Measurements from ENCODE around the gene SSBP3. TPM values are rescaled to one million over a fixed set of nuclear protein-coding genes. Genes with fewer than 3 reads are reported as not detected.

The SSBP3 gene
- total RNA-seq, 1 donor = 14.5 TPM

GRCh38 chr1:54305906-54306514, 100.2 kb downstream of the SSBP3 start:
- Histone ChIP-seq H3K4me2 (ENCODE audit: insufficient read depth, low read length) (no peak overlapping the region), H2AFZ (ENCODE audit: low read length) (no peak overlapping the region), H3K4me1 (ENCODE audit: insufficient read depth, low read length) (no peaks in the 10 kb centered on the region), H3K4me3 (ENCODE audit: insufficient read depth, low read length) (no peak overlapping the region), H3K9me3 (ENCODE audit: low read depth, low read length) (no peaks in the 10 kb centered on the region), H3K36me3 (ENCODE audit: insufficient read depth, low read length) (no peaks in the 10 kb centered on the region), H3K79me2 (ENCODE audit: insufficient read depth, low read length) (peaks cover 43% of the 10 kb centered on the region), H4K20me1 (ENCODE audit: insufficient read depth, low read length) (peaks cover 45% of the 10 kb centered on the region), H3K27me3 (ENCODE audit: insufficient read depth, low read length) (no peaks in the 10 kb centered on the region), H3K27ac (ENCODE audit: low read depth, low read length) (no peak overlapping the region)
- TF ChIP-seq CTCF (IDR thresholded peaks at IDR 0.05; ENCODE audit: extremely low read depth, low read depth, low read length) = no peak
- no peak for DNase-seq (ENCODE audit: insufficient read length, low spot score, missing footprints)

- Histone ChIP-seq H3K79me2 (ENCODE audit: insufficient read depth, low read length) (peaks cover 54% of the 10 kb centered on the region), H3K27ac (ENCODE audit: low read depth, low read length) (no peak overlapping the region), H2AFZ (ENCODE audit: low read length) (no peak overlapping the region), H3K4me3 (ENCODE audit: insufficient read depth, low read length) (no peak overlapping the region), H3K4me2 (ENCODE audit: insufficient read depth, low read length) (no peak overlapping the region), H3K27me3 (ENCODE audit: insufficient read depth, low read length) (no peaks in the 10 kb centered on the region), H4K20me1 (ENCODE audit: insufficient read depth, low read length) (peaks cover 53% of the 10 kb centered on the region), H3K36me3 (ENCODE audit: insufficient read depth, low read length) (no peaks in the 10 kb centered on the region), H3K9me3 (ENCODE audit: low read depth, low read length) (no peaks in the 10 kb centered on the region), H3K4me1 (ENCODE audit: insufficient read depth, low read length) (no peaks in the 10 kb centered on the region)
- no peak for DNase-seq (ENCODE audit: insufficient read length, low spot score, missing footprints)
- no peak for TF ChIP-seq CTCF (IDR thresholded peaks at IDR 0.05; ENCODE audit: extremely low read depth, low read depth, low read length)
These were observed 101.7 kb downstream of the SSBP3 start for GRCh38 chr1:54304518-54304917.

GRCh38 chr1:54302951-54303843, 103.0 kb downstream of the SSBP3 start:
- no peak overlapping the region for H2AFZ ChIP-seq (ENCODE audit: low read length)
- H3K27ac ChIP-seq (ENCODE audit: low read depth, low read length) = no peak overlapping the region
- no peak overlapping the region for H3K4me3 ChIP-seq (ENCODE audit: insufficient read depth, low read length)
- peaks cover 56% of the 10 kb centered on the region for H3K79me2 ChIP-seq (ENCODE audit: insufficient read depth, low read length)
- no peaks in the 10 kb centered on the region for H3K27me3 ChIP-seq (ENCODE audit: insufficient read depth, low read length)
- no peaks in the 10 kb centered on the region for H3K9me3 ChIP-seq (ENCODE audit: low read depth, low read length)
- H3K4me2 ChIP-seq (ENCODE audit: insufficient read depth, low read length) = no peak overlapping the region
- H3K4me1 ChIP-seq (ENCODE audit: insufficient read depth, low read length) = no peaks in the 10 kb centered on the region
- no peak for TF ChIP-seq CTCF (IDR thresholded peaks at IDR 0.05; ENCODE audit: extremely low read depth, low read depth, low read length)
- no peaks in the 10 kb centered on the region for H3K36me3 ChIP-seq (ENCODE audit: insufficient read depth, low read length)
- peaks cover 59% of the 10 kb centered on the region for H4K20me1 ChIP-seq (ENCODE audit: insufficient read depth, low read length)
- no peak for DNase-seq (ENCODE audit: insufficient read length, low spot score, missing footprints)

- H3K79me2 ChIP-seq (ENCODE audit: insufficient read depth, low read length) = peaks cover 56% of the 10 kb centered on the region
These were observed 103.6 kb downstream of the SSBP3 start for GRCh38 chr1:54302549-54302948.

More at GRCh38 chr1:54302549-54302948, 103.6 kb downstream of the SSBP3 start:
- no peaks in the 10 kb centered on the region for H3K27me3 ChIP-seq (ENCODE audit: insufficient read depth, low read length)
- H3K4me3 ChIP-seq (ENCODE audit: insufficient read depth, low read length) = no peak overlapping the region
- no peaks in the 10 kb centered on the region for H3K36me3 ChIP-seq (ENCODE audit: insufficient read depth, low read length)
- no peaks in the 10 kb centered on the region for H3K4me1 ChIP-seq (ENCODE audit: insufficient read depth, low read length)
- no peak overlapping the region for H2AFZ ChIP-seq (ENCODE audit: low read length)
- no peak for TF ChIP-seq CTCF (IDR thresholded peaks at IDR 0.05; ENCODE audit: extremely low read depth, low read depth, low read length)
- peaks cover 61% of the 10 kb centered on the region for H4K20me1 ChIP-seq (ENCODE audit: insufficient read depth, low read length)
- DNase-seq (ENCODE audit: insufficient read length, low spot score, missing footprints) = no peak
- no peak overlapping the region for H3K4me2 ChIP-seq (ENCODE audit: insufficient read depth, low read length)
- no peak overlapping the region for H3K27ac ChIP-seq (ENCODE audit: low read depth, low read length)
- no peaks in the 10 kb centered on the region for H3K9me3 ChIP-seq (ENCODE audit: low read depth, low read length)

Data from osteoblast (primary cell).